Endothelial cell of umbilical vein (primary cell): Measurements from ENCODE around the gene C10orf67. TPM values are rescaled to one million over a fixed set of nuclear protein-coding genes. Genes with fewer than 3 reads are reported as not detected.
A peak's percentile ranks its signal among the peaks of the same experiment; 100 is the strongest.

Experiments
- BruUV-seq: library from RNA; stranded (reverse); fragments of 400-500 nt; replicated peaks from 2 replicates; lab custom pipeline; 2021; lab: Mats Ljungman, UMichigan
- CTCF ChIA-PET: fragments of 300-600, 350-600 bp; sonication (Branson Sonifier 250); formaldehyde crosslinking; loops from one replicate; lab custom pipeline; 2021; ENCODE audit warnings: antibody characterized with exemption, inconsistent platforms; lab: Charles Lee
- POLR2A ChIA-PET: fragments of 300-600, 350-600 bp; sonication (Branson Sonifier 250); formaldehyde crosslinking; loops from one replicate; lab custom pipeline; 2021; ENCODE audit warnings: antibody characterized with exemption, inconsistent platforms; lab: Charles Lee
- DNase-seq: peaks from one replicate; pipeline ENCODE4 v3.0.0-alpha.2; 2011; ENCODE audit warnings: low read depth, low spot score
- FAIRE-seq: peaks from 2 replicates; lab custom pipeline; 2011; peaks lifted over from hg19 to GRCh38; lab: Jason Lieb, UNC
- H2AFZ ChIP-seq: 2 replicates; pipeline ENCODE4 v1.6.0; 2012; ENCODE audit warnings: low read depth, low read length, control low read depth, inconsistent platforms
- H3K27ac ChIP-seq: 2 replicates; pipeline ENCODE4 v1.5.1; 2011; ENCODE audit warnings: low read depth, mild to moderate bottlenecking, control low read depth, low read length, moderate library complexity; ENCODE audit not compliant: insufficient read depth
- H3K27me3 ChIP-seq, 2 experiments: 2 replicates each; pipeline versions ENCODE4 v1.6.0 to v1.6.1; 2011; ENCODE audit warnings: low read length in 2 of 2, mixed read lengths in 1 of 2; ENCODE audit not compliant: control insufficient read depth in 2 of 2, insufficient read depth in 2 of 2
- H3K36me3 ChIP-seq, 2 experiments: 2 replicates in 1 of 2; 3 replicates in 1 of 2; pipeline ENCODE4 v1.5.1; 2011; ENCODE audit warnings: low read length in 2 of 2, mild to moderate bottlenecking in 1 of 2, moderate library complexity in 1 of 2; ENCODE audit not compliant: control insufficient read depth in 2 of 2, insufficient read depth in 2 of 2; ENCODE audit errors: extremely low read depth in 1 of 2
- H3K4me1 ChIP-seq: 3 replicates; pipeline ENCODE4 v1.5.1; 2011; ENCODE audit warnings: mild to moderate bottlenecking, low read length; ENCODE audit not compliant: control insufficient read depth, insufficient read depth; ENCODE audit errors: extremely low read depth
- H3K4me2 ChIP-seq: 2 replicates; pipeline ENCODE4 v1.6.1; 2011; ENCODE audit warnings: low read length, control low read depth, mixed read lengths; ENCODE audit not compliant: insufficient read depth
- H3K4me3 ChIP-seq, 3 experiments: fragments of 200-600 bp in 1 of 3; sonication (generic), shearing (Covaris generic) in 1 of 3; replicated peaks in 1 of 3; 2 replicates each; pipeline ENCODE4 v1.5.1; 2011 to 2016; ENCODE audit warnings: control low read depth in 3 of 3, low read length in 3 of 3, mild to moderate bottlenecking in 2 of 3, inconsistent platforms in 1 of 3, low read depth in 1 of 3, moderate library complexity in 1 of 3; ENCODE audit not compliant: insufficient read depth in 1 of 3
- H3K79me2 ChIP-seq: 2 replicates; pipeline ENCODE4 v1.6.0; 2012; ENCODE audit warnings: low read length, inconsistent platforms; ENCODE audit not compliant: control insufficient read depth, insufficient read depth
- H3K9ac ChIP-seq: replicated peaks from 2 replicates; pipeline ENCODE3; 2011; ENCODE audit warnings: low read length, control low read depth; ENCODE audit not compliant: insufficient read depth; ENCODE audit errors: extremely low read depth
- H3K9me1 ChIP-seq: replicated peaks from 3 replicates; pipeline ENCODE4 v1.6.0; 2011; ENCODE audit warnings: mild to moderate bottlenecking, low read length; ENCODE audit not compliant: control insufficient read depth, insufficient read depth; ENCODE audit errors: extremely low read depth
- H3K9me3 ChIP-seq: replicated peaks from 2 replicates; pipeline ENCODE4 v1.5.1; 2012; ENCODE audit warnings: low read length, inconsistent platforms; ENCODE audit not compliant: control insufficient read depth, insufficient read depth
- H4K20me1 ChIP-seq: replicated peaks from 2 replicates; pipeline ENCODE3; 2011; ENCODE audit warnings: mild to moderate bottlenecking, low read length; ENCODE audit not compliant: control insufficient read depth, insufficient read depth; ENCODE audit errors: extremely low read depth
- EZH2 ChIP-seq: IDR thresholded peaks from 2 replicates; pipeline ENCODE4 v1.6.1; 2012; ENCODE audit warnings: borderline replicate concordance, low read depth, mild to moderate bottlenecking, moderate library complexity, low read length, inconsistent platforms; ENCODE audit not compliant: severe bottlenecking
- FOS ChIP-seq: IDR thresholded peaks from 2 replicates; pipeline ENCODE4 v1.6.1; 2011; ENCODE audit warnings: mild to moderate bottlenecking, low read length, moderate library complexity, borderline replicate concordance; ENCODE audit not compliant: insufficient read depth
- GATA2 ChIP-seq: IDR thresholded peaks from 2 replicates; pipeline ENCODE4 v1.7.0; 2011; ENCODE audit warnings: low read depth, mild to moderate bottlenecking, moderate library complexity, mixed read lengths, low read length; ENCODE audit not compliant: insufficient read length, insufficient read depth
- JUN ChIP-seq: IDR thresholded peaks from 2 replicates; pipeline ENCODE4 v1.6.1; 2011; ENCODE audit warnings: borderline replicate concordance, low read depth; ENCODE audit not compliant: insufficient read length, insufficient read depth
- MYC ChIP-seq: IDR thresholded peaks from one replicate; pipeline ENCODE4 v1.6.1; 2011; ENCODE audit warnings: mild to moderate bottlenecking, low read depth, low read length
- POLR2A ChIP-seq: IDR thresholded peaks from 2 replicates; pipeline ENCODE4 v1.6.1; 2012; ENCODE audit warnings: low read depth, mild to moderate bottlenecking, control low read depth, low read length
- POLR2AphosphoS5 ChIP-seq: IDR thresholded peaks from 2 replicates; pipeline ENCODE4 v1.6.1; 2012; ENCODE audit warnings: low read depth, mild to moderate bottlenecking, control low read depth, low read length, moderate library complexity; ENCODE audit not compliant: insufficient read depth
- dilution Hi-C: fragments of 300-500 bp; cut with MboI; formaldehyde crosslinking; loops from one replicate; pipeline ENCODE4 v1.15.0; 2019; ENCODE audit warnings: low sequenced_read_pairs; ENCODE audit not compliant: extremely low pct_ligation_motif_present
- intact Hi-C: fragments of 100-400 bp; cut with micrococcal nuclease; formaldehyde crosslinking; loops from one replicate; pipeline ENCODE4 v1.10.0; 2022
- microRNA counts: library from miRNA; unstranded; fragments of <30 nt; microRNA quantifications from one replicate; lab custom pipeline; 2016
- microRNA-seq: library from miRNA; unstranded; fragments of <30 nt; microRNA quantifications from one replicate; pipeline ENCODE4 v1.2.0, GENCODE V29; 2021; ENCODE audit warnings: borderline number of aligned reads, borderline replicate concordance
- polyA plus RNA-seq, 4 experiments: library from polyadenylated mRNA; depleted of rRNA in 3 of 4; stranded (reverse) in 3 of 4; unstranded in 1 of 4; fragments of >200 nt; gene quantifications; 2 replicates each; pipeline versions ENCODE4 v1.2.1 to v1.2.3, GENCODE V29; 2011 to 2012; ENCODE audit warnings: missing spikeins in 1 of 4
- small RNA-seq: library from RNA; depleted of rRNA; stranded (forward); fragments of <200 nt; gene quantifications from one replicate; pipeline ENCODE3, GENCODE V24; 2012; ENCODE audit warnings: low replicate concordance, low read depth; ENCODE audit not compliant: insufficient read depth, insufficient read length
- total RNA-seq: library from RNA; stranded (reverse); gene quantifications from 2 replicates; pipeline ENCODE4 v1.2.3, GENCODE V29; 2021
- TF ChIP-seq, protein P1 (sequence below): IDR thresholded peaks from 2 replicates; pipeline ENCODE4 v1.6.1; 2011; ENCODE audit not compliant: insufficient read depth, insufficient read length
- TF ChIP-seq, protein P2 (sequence below), 2 donors: IDR thresholded peaks; 1 replicate in 1 of 2; 2 replicates in 1 of 2; pipeline ENCODE4 v1.5.1; 2011; ENCODE audit warnings: low read length in 2 of 2, mild to moderate bottlenecking in 2 of 2, moderate library complexity in 2 of 2, control low read depth in 1 of 2, inconsistent platforms in 1 of 2, low read depth in 1 of 2; ENCODE audit not compliant: insufficient read depth in 1 of 2; ENCODE audit errors: extremely low read depth in 1 of 2

C10orf67 gene
- total and polyA plus RNA-seq, 2 donors (not counting 3 experiments of a cell fraction or from before 2014, with no cell fraction given), result not detected

DNA sequence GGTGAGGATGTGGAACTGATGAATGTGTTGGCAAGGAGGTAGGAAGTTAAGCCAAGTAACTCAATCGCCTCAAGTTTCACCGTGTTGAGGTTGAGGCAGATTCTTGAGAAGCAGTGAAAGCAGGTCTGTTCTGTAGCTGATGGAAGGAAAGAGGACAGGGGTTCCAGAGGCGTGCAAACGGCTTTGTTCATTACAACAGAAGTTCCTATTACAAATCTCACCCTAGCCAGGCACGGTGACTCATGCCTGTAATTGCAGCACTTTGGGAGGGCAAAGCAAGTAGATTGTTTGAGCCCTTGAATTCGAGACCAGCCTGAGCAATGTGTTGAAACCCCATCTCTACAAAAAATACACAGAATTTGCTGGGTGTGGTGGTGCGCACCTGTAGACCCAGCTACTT, 189.4 kb downstream of the C10orf67 start:
- Histone ChIP-seq H3K4me1 (peaks cover 3% of the 10 kb centered on the region), H3K27me3 (no peaks in the 10 kb centered on the region), H3K27ac (no peak overlapping the region), H3K79me2 (no peaks in the 10 kb centered on the region), H3K9ac (no peak overlapping the region), H3K4me2 (no peak overlapping the region), H3K9me1 (no peaks in the 10 kb centered on the region), H3K36me3 (no peaks in the 10 kb centered on the region), H3K9me3 (no peaks in the 10 kb centered on the region), H2AFZ (no peak overlapping the region), H4K20me1 (no peaks in the 10 kb centered on the region), H3K4me3 (no peak overlapping the region)
- POLR2A ChIA-PET, result no interaction called here
- FAIRE-seq (no peak), DNase-seq (no peak)
- TF ChIP-seq FOS (no peak), EZH2 (no peak), GATA2 (no peak), MYC (no peak), POLR2A (no peak), POLR2AphosphoS5 (no peak), JUN (no peak)
- TF ChIP-seq, protein P1, sequence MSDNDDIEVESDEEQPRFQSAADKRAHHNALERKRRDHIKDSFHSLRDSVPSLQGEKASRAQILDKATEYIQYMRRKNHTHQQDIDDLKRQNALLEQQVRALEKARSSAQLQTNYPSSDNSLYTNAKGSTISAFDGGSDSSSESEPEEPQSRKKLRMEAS, result no peak
- TF ChIP-seq, protein P2, sequence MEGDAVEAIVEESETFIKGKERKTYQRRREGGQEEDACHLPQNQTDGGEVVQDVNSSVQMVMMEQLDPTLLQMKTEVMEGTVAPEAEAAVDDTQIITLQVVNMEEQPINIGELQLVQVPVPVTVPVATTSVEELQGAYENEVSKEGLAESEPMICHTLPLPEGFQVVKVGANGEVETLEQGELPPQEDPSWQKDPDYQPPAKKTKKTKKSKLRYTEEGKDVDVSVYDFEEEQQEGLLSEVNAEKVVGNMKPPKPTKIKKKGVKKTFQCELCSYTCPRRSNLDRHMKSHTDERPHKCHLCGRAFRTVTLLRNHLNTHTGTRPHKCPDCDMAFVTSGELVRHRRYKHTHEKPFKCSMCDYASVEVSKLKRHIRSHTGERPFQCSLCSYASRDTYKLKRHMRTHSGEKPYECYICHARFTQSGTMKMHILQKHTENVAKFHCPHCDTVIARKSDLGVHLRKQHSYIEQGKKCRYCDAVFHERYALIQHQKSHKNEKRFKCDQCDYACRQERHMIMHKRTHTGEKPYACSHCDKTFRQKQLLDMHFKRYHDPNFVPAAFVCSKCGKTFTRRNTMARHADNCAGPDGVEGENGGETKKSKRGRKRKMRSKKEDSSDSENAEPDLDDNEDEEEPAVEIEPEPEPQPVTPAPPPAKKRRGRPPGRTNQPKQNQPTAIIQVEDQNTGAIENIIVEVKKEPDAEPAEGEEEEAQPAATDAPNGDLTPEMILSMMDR (IDR thresholded peaks at IDR 0.05; ENCODE audit: extremely low read depth in 1 of 2, insufficient read depth in 1 of 2, low read depth in 1 of 2, low read length in 2 of 2), result no peak
- intact Hi-C loops, result no loop called here
- no TSS peak for BruUV-seq
- CTCF ChIA-PET, result interaction anchor here (0.7 to 1.5 kb wide), 3 partner anchors 138 to 1039 kb away, joined by 3 to 4 read pairs (median 3); no protein-coding TSS in a partner anchor
- dilution Hi-C loops, result no loop called here

MicroRNAs encoded within 50 kb of the gene (microRNA counts, 767-probe panel; counts per million panel counts)
- 723 counts per million, percentile 96 among the panel's probes with 10 or more counts for microRNA hsa-miR-1254 (lab: Ali Mortazavi, UCI)

Small RNA genes within 50 kb of the gene (microRNA-seq; reads per million reads assigned to microRNA genes)
- not detected for gene MIR1254-2

Small RNA genes within 50 kb of the gene (small RNA-seq; reads per million reads assigned to genes)
- not detected for gene MIR1254-2
- gene RF00561, result not detected

Other genes starting within 250 kb of the C10orf67 start
- 16.2 and 19.4 TPM in 2 replicates for gene MSRB2, start 249.2 kb downstream of the C10orf67 start, total RNA-seq
- gene MSRB2, start 249.2 kb downstream of the C10orf67 start, polyA plus RNA-seq, result 19.6 and 20.6 TPM in 2 replicates
- not detected in 2 replicates for gene PTF1A, start 152.5 kb downstream of the C10orf67 start, total RNA-seq
- gene PTF1A, start 152.5 kb downstream of the C10orf67 start, polyA plus RNA-seq, result not detected in 2 replicates
- 4.8 and 6.0 TPM in 2 replicates for gene OTUD1, start 94.3 kb upstream of the C10orf67 start, total RNA-seq
- 1.3 and 2.2 TPM in 2 replicates for gene OTUD1, start 94.3 kb upstream of the C10orf67 start, polyA plus RNA-seq